ENCODE results near the gene CHD6.

Gene CHD6

DNA sequence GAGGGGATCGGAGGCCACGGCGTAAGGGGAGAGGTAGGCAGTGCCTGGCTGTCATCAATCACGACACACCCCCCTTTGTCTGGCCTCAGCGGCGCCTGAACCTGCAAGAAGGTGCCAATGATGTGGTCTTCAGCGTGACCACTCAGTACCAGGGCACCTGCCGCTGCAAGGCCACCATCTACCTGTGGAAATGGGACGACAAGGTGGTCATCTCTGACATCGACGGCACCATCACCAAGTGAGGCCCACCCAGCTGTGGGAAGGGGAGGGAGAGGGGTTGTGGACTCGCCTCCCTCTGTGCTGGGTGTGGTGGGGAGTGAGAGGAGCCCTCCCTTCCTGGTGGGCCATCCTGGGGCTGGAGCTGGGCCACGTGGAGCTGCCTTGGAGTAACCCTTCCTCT, 261.2 kb downstream of the CHD6 start:
- no peak for DNase-seq (ENCODE audit: low read depth in 2 of 2)

GRCh38 chr20:41355598-41356203, 262.5 kb downstream of the CHD6 start:
- DNase-seq (ENCODE audit: low read depth in 2 of 2) = no peak

- no peak for DNase-seq (ENCODE audit: low read depth in 2 of 2)
These were observed 263.0 kb downstream of the CHD6 start for GRCh38 chr20:41355192-41355591.

- no peak for DNase-seq (ENCODE audit: low read depth in 2 of 2)
These were observed 264.6 kb downstream of the CHD6 start for GRCh38 chr20:41353530-41353929.

DNA sequence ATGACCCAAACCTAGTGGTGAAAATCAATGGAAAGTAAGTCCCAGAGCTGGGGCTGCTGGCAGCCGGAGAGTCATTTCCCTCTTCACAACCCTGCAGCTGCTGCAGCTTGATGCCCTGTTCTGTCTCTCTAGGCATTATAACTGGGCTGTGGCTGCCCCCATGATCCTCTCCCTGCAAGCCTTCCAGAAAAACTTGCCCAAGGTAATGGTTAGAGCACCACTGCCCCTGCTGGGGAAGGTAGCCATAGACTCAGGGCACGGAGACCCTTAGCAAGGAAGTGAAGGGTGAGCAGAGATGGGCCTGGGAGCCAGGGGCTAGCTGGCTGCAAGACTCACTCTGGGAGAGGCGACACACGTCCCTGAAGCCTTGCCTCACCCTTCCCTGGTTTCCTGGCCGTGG, 265.5 kb downstream of the CHD6 start:
- DNase-seq (ENCODE audit: low read depth in 2 of 2) = no peak

DNA sequence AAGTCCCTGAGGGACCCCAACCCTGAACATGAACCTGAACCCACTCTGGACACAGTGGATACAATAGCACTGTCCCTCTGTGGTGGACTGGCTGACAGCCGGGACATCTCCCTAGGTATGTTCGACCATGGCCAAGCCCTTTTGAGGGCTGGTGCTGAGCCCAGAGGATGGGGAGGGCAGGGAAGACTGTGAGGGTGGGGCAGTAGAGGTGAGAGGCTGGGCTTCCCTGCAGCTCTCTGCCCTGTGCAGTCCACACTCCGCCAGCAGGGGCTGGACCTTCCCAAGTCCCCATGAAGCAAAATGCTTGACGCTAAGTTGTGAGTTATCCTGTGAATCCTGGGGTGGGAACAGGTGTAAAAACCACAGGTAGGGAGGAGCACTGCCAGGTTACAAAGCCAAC, 266.1 kb downstream of the CHD6 start:
- DNase-seq (ENCODE audit: low read depth in 2 of 2) = no peak
